Measurements from ENCODE around the gene MGAT4C.

DNA sequence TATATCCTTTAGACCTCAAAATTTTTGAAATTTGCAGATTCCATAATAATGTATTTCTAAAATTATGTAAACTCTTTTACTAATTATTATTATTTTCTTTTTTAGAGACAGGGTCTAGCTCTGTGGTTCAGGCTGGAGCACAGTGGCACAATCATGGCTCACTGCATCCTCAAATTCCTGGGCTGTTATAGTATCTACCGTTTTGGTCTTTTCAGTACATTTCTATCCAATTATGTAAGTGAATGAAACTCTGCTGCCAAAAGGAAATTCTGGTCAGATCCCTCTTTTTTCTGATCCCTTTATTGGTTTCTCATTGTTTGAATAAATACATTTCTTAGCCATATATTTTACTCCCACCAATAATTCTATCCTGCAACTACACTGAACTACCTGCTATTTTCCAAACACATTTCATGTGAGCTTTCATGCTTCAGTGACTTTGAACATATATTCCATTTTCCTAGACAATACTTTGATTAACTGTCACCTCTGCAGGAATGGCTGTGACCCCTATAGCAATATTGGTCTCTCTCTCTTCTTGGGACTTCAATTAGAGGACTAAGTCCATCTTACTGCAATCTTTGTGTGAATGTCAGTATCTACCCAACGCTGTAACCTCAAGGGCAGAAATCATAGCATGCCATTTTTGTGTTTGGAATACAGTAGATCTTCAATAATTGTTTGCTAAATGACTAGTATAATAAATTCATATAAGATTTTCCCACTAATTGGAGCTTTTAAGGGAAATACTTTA is 198.9 kb downstream of the MGAT4C start:
- TF ChIP-seq POLR2A (IDR thresholded peaks at IDR 0.05; ENCODE audit: low read depth, low read length) (no peak), TAF1 (IDR thresholded peaks at IDR 0.05; ENCODE audit: borderline replicate concordance, low read depth, low read length) (no peak), POLR2AphosphoS5 (IDR thresholded peaks at IDR 0.05; ENCODE audit: low read depth, low read length) (no peak)
